SK-N-SH (cell line): ENCODE data around the gene SCARB1.

Source experiments
- CTCF ChIP-seq: fragments of 200-600 bp; sonication (generic); IDR thresholded peaks from 2 replicates; pipeline ENCODE4 v1.6.1; 2017; ENCODE audit warnings: antibody characterized with exemption, mild to moderate bottlenecking, moderate library complexity
- EP300 ChIP-seq, 2 experiments: IDR thresholded peaks; 2 replicates each; pipeline versions ENCODE4 v1.4.0 to v1.6.1; 2012; ENCODE audit warnings: borderline replicate concordance in 1 of 2, low read depth in 1 of 2, low read length in 1 of 2
- EZH2phosphoT487 ChIP-seq: fragments of 200-600 bp; sonication (generic); IDR thresholded peaks from 2 replicates; pipeline ENCODE4 v1.6.1; 2017; ENCODE audit warnings: low read depth, mixed run types, mild to moderate bottlenecking, antibody characterized with exemption, moderate library complexity, borderline replicate concordance
- FOXJ3 ChIP-seq: sonication (generic); formaldehyde crosslinking; IDR thresholded peaks from 2 replicates; pipeline ENCODE4 v1.5.1; 2020; ENCODE audit warnings: mild to moderate bottlenecking, missing genetic modification reagents
- JUND ChIP-seq: IDR thresholded peaks from 2 replicates; pipeline ENCODE4 v1.4.0; 2012
- POLR2AphosphoS5 ChIP-seq: IDR thresholded peaks from 2 replicates; pipeline ENCODE4 v1.6.1; 2012; ENCODE audit warnings: low read depth, low read length
- RAD21 ChIP-seq: IDR thresholded peaks from 2 replicates; pipeline ENCODE4 v1.6.1; 2012; ENCODE audit warnings: mild to moderate bottlenecking, low read length
- REST ChIP-seq: IDR thresholded peaks from 2 replicates; pipeline ENCODE4 v1.6.1; 2012; ENCODE audit warnings: mild to moderate bottlenecking, low read depth, low read length, moderate library complexity
- SIN3A ChIP-seq: IDR thresholded peaks from 2 replicates; pipeline ENCODE4 v1.6.1; 2012; ENCODE audit warnings: low read depth, mild to moderate bottlenecking, low read length, moderate library complexity, borderline replicate concordance
- SMC3 ChIP-seq: IDR thresholded peaks from 2 replicates; pipeline ENCODE4 v1.6.1; 2012; ENCODE audit warnings: low read depth, low read length, improper control_type of control experiment
- TAF1 ChIP-seq: IDR thresholded peaks from 2 replicates; pipeline ENCODE4 v1.6.1; 2012; ENCODE audit warnings: low read depth, mild to moderate bottlenecking, low read length, moderate library complexity, borderline replicate concordance
- ZBTB33 ChIP-seq: IDR thresholded peaks from 2 replicates; pipeline ENCODE4 v1.4.0; 2012; ENCODE audit warnings: low read depth, borderline replicate concordance

- no peak for TF ChIP-seq CTCF
- no peak for TF ChIP-seq EP300 (IDR thresholded peaks at IDR 0.05; ENCODE audit: borderline replicate concordance in 1 of 2, low read depth in 1 of 2, low read length in 1 of 2)
- no peak for TF ChIP-seq POLR2AphosphoS5
- no peak for TF ChIP-seq TAF1
- TF ChIP-seq SIN3A = no peak
- no peak for TF ChIP-seq EZH2phosphoT487
- no peak for TF ChIP-seq RAD21
- TF ChIP-seq REST = no peak
- TF ChIP-seq JUND = no peak
- TF ChIP-seq FOXJ3 (CRISPR knock-in tag) = no peak
- no peak for TF ChIP-seq ZBTB33
- TF ChIP-seq SMC3 = no peak
Observed at GRCh38 chr12:124782132-124782531, 81.5 kb downstream of the SCARB1 start.
